Lung (tissue), 12 donors: Measurements from ENCODE around the gene GDPD2. TPM values are rescaled to one million over a fixed set of nuclear protein-coding genes. Genes with fewer than 3 reads are reported as not detected.

ENCODE experiments used
- ATAC-seq: fragments of 200-7000 bp; cut with Tn5 transposase; one replicate; pipeline ENCODE4 v1.9.1; 2020; ENCODE audit warnings: moderate number of reproducible peaks; ENCODE audit not compliant: insufficient read depth, low FRiP score
- DNase-seq, 3 donors: peaks; one replicate each; pipeline ENCODE4 v3.0.0-alpha.2; 2013 to 2017
- H3K27ac ChIP-seq, 2 donors: one replicate each; pipeline ENCODE4 v1.5.1; 2013; ENCODE audit warnings: mild to moderate bottlenecking in 2 of 2, moderate library complexity in 2 of 2, control low read depth in 1 of 2, inconsistent platforms in 1 of 2, low read depth in 1 of 2, low read length in 1 of 2
- H3K27me3 ChIP-seq, 3 donors: one replicate each; pipeline ENCODE4 v1.5.1; 2013; ENCODE audit warnings: low read length in 2 of 3; ENCODE audit not compliant: control insufficient read depth in 3 of 3, insufficient read depth in 3 of 3
- H3K36me3 ChIP-seq, 4 donors: one replicate each; pipeline ENCODE4 v1.5.1; 2013; ENCODE audit warnings: low read length in 4 of 4, mild to moderate bottlenecking in 1 of 4, moderate library complexity in 1 of 4; ENCODE audit not compliant: control insufficient read depth in 4 of 4, insufficient read depth in 4 of 4
- H3K4me1 ChIP-seq, 5 donors: one replicate each; pipeline ENCODE4 v1.5.1; 2013; ENCODE audit warnings: low read length in 5 of 5, mild to moderate bottlenecking in 2 of 5, moderate library complexity in 1 of 5; ENCODE audit not compliant: control insufficient read depth in 5 of 5, insufficient read depth in 5 of 5
- H3K4me3 ChIP-seq: one replicate; pipeline ENCODE4 v1.5.1; 2013; ENCODE audit warnings: mild to moderate bottlenecking, control low read depth, moderate library complexity
- H3K9ac ChIP-seq, 2 donors: one replicate each; pipeline ENCODE4 v1.5.1; 2013; ENCODE audit warnings: low read length in 2 of 2, control low read depth in 1 of 2; ENCODE audit not compliant: insufficient read depth in 1 of 2
- H3K9me3 ChIP-seq, 4 donors: one replicate each; pipeline ENCODE4 v1.5.1; 2013; ENCODE audit warnings: low read length in 3 of 4, mild to moderate bottlenecking in 1 of 4, moderate library complexity in 1 of 4; ENCODE audit not compliant: control insufficient read depth in 4 of 4, insufficient read depth in 3 of 4
- CTCF ChIP-seq: IDR thresholded peaks from 2 replicates; pipeline ENCODE4 v1.5.1; 2012; ENCODE audit warnings: mild to moderate bottlenecking; ENCODE audit errors: control extremely low read depth, extremely low read depth
- WGBS, 2 donors: extraction: QIAGEN DNeasy Blood & Tissue Kit; methylation state at CpG; one replicate each; pipeline ENCODE4 v1.1.7; 2013; 5-methylcytosine and 5-hydroxymethylcytosine counted together
- polyA plus RNA-seq, 2 donors: library from polyadenylated mRNA; stranded (reverse); fragments of 200-250 nt; gene quantifications; one replicate each; pipeline ENCODE4 v1.2.1, GENCODE V29; 2013
- total RNA-seq, 2 donors: library from RNA; depleted of rRNA in 1 of 2; stranded (reverse); fragments of >200 nt in 1 of 2; gene quantifications; one replicate each; pipeline ENCODE4 v1.2.1, GENCODE V29; 2014 to 2021
- donor health status: control.
- donor health status: control.
- donor health status: Bipolar disorder and iron deficiency.
- donor health status: healthy.
- donor health status: DM: yes; HTN: yes; CAD: no.

The GDPD2 gene
- total and polyA plus RNA-seq, 4 donors, result not detected

- H3K27me3 ChIP-seq, result peaks cover 0 to 3% (median 0%) of the 10 kb centered on the region in 3 donors
- no peak for TF ChIP-seq CTCF
- no peak overlapping the region for H3K4me3 ChIP-seq
- no peak overlapping the region for H3K27ac ChIP-seq
- no peaks in the 10 kb centered on the region for H3K9me3 ChIP-seq
- WGBS, 2 donors, result 62 to 66% methylated on average over 15 of the region's 15 CpGs
- no peak for DNase-seq
- ATAC-seq, result no peak
- peak overlapping the region in 1 of 2 donors; percentile 65 for H3K9ac ChIP-seq
- H3K4me1 ChIP-seq, result peaks cover 0 to 2% (median 0%) of the 10 kb centered on the region in 5 donors
- H3K36me3 ChIP-seq, result no peaks in the 10 kb centered on the region
These were observed 10.1 kb downstream of the GDPD2 start for GRCh38 chrX:70432936-70433847.

GRCh38 chrX:70433848-70434351 is 10.8 kb downstream of the GDPD2 start:
- Histone ChIP-seq H3K4me3 (peak overlapping the region; percentile 59), H3K4me1 (peaks cover 0 to 2% (median 0%) of the 10 kb centered on the region in 5 donors), H3K9me3 (no peaks in the 10 kb centered on the region), H3K27me3 (peaks cover 0 to 3% (median 0%) of the 10 kb centered on the region in 3 donors), H3K36me3 (no peaks in the 10 kb centered on the region), H3K27ac (peak overlapping the region; percentile 48 to 79), H3K9ac (peak overlapping the region in 1 of 2 donors; percentile 66)
- DNase-seq, result peak; percentile 59 to 72 (median 70)
- WGBS, 2 donors, result 0 to 29% methylated on average over 12 to 37 of the region's 37 CpGs
- peak; percentile 84 for ATAC-seq
- peak; percentile 34 for TF ChIP-seq CTCF

GRCh38 chrX:70434352-70434866 is 11.3 kb downstream of the GDPD2 start:
- Histone ChIP-seq H3K9me3 (no peaks in the 10 kb centered on the region), H3K27ac (peak overlapping the region; percentile 48 to 88), H3K4me3 (peak overlapping the region; percentile 59), H3K36me3 (no peaks in the 10 kb centered on the region), H3K27me3 (peaks cover 0 to 3% (median 0%) of the 10 kb centered on the region in 3 donors), H3K9ac (peak overlapping the region in 1 of 2 donors; percentile 66), H3K4me1 (peaks cover 0 to 2% (median 0%) of the 10 kb centered on the region in 5 donors)
- DNase-seq (peak; percentile 86), ATAC-seq (peak; percentile 81)
- WGBS, 2 donors, result 0 to 33% methylated on average over 5 to 45 of the region's 45 CpGs
- no peak for TF ChIP-seq CTCF
